Measurements from ENCODE around the gene CYP24A1.

Gene CYP24A1

GRCh38 chr20:54173653-54174456 lies at the start of gene CYP24A1:
CYP24A1 (minus strand) TSS chr20:54173986; CDS start chr20:54173579, 407 bp downstream.
- no peak for FAIRE-seq

GRCh38 chr20:54223285-54223684 lies 49.5 kb upstream of the CYP24A1 start:
- no peak for FAIRE-seq

- FAIRE-seq = no peak
Observed at GRCh38 chr20:54221996-54222890, 48.5 kb upstream of the CYP24A1 start.

GRCh38 chr20:54221353-54221752 lies 47.6 kb upstream of the CYP24A1 start:
- no peak for FAIRE-seq

- FAIRE-seq = no peak
Observed at GRCh38 chr20:54220722-54221121, 46.9 kb upstream of the CYP24A1 start.

GRCh38 chr20:54219751-54220426 lies 46.1 kb upstream of the CYP24A1 start:
- FAIRE-seq = peak; percentile 76

- FAIRE-seq = no peak
Observed at GRCh38 chr20:54218470-54218869, 44.7 kb upstream of the CYP24A1 start.

GRCh38 chr20:54217762-54218161 lies 44.0 kb upstream of the CYP24A1 start:
- no peak for FAIRE-seq

GRCh38 chr20:54215157-54215789 lies 41.5 kb upstream of the CYP24A1 start:
- FAIRE-seq = no peak

- no peak for FAIRE-seq
Observed at GRCh38 chr20:54214566-54214965, 40.8 kb upstream of the CYP24A1 start.

- FAIRE-seq = no peak
Observed at GRCh38 chr20:54212871-54213270, 39.1 kb upstream of the CYP24A1 start.

GRCh38 chr20:54212226-54212625 lies 38.4 kb upstream of the CYP24A1 start:
- no peak for FAIRE-seq

GRCh38 chr20:54209216-54209813 lies 35.5 kb upstream of the CYP24A1 start:
- FAIRE-seq = no peak

- no peak for FAIRE-seq
Observed at GRCh38 chr20:54208548-54209176, 34.9 kb upstream of the CYP24A1 start.

GRCh38 chr20:54207743-54208547 lies 34.2 kb upstream of the CYP24A1 start, which contains the start of gene PFDN4:
PFDN4 (plus strand) TSS chr20:54208087; CDS start chr20:54208101, 14 bp downstream.
- no peak for FAIRE-seq

GRCh38 chr20:54207053-54207742 lies 33.4 kb upstream of the CYP24A1 start:
- no peak for FAIRE-seq

- FAIRE-seq = no peak
Observed at GRCh38 chr20:54205450-54205849, 31.7 kb upstream of the CYP24A1 start.

- no peak for FAIRE-seq
Observed at GRCh38 chr20:54204481-54204880, 30.7 kb upstream of the CYP24A1 start.

GRCh38 chr20:54204063-54204462 lies 30.3 kb upstream of the CYP24A1 start:
- no peak for FAIRE-seq

GRCh38 chr20:54203281-54203680 lies 29.5 kb upstream of the CYP24A1 start:
- no peak for FAIRE-seq

Data from endometrium (tissue), 2 donors.